Measurements from ENCODE around the gene FOXR1. TPM values are rescaled to one million over a fixed set of nuclear protein-coding genes. Genes with fewer than 3 reads are reported as not detected.
"Not testable (repeated sequence)": the region's sequence is repeated elsewhere in the genome, so short reads cannot be mapped to it uniquely, and the experiment has no call there.

FOXR1 gene
- total RNA-seq, 1 donor from 2014 or later, result not detected

GRCh38 chr11:118980191-118980881, 8.8 kb downstream of the FOXR1 start:
- Mint-ChIP-seq H3K9me3 (ENCODE audit: unreplicated experiment) (no peaks in the 10 kb centered on the region), H3K27me3 (ENCODE audit: low read depth, unreplicated experiment) (peaks cover 17% of the 10 kb centered on the region), H3K36me3 (ENCODE audit: low read depth, unreplicated experiment) (no peaks in the 10 kb centered on the region), H3K27ac (ENCODE audit: unreplicated experiment) (no peak overlapping the region), H3K4me1 (ENCODE audit: low read depth, unreplicated experiment) (peaks cover 6% of the 10 kb centered on the region), H3K4me3 (ENCODE audit: unreplicated experiment) (no peak overlapping the region)
- FAIRE-seq (no peak), DNase-seq (ENCODE audit: low read depth) (no peak)
- H3K27ac ChIP-seq (ENCODE audit: low read depth, low read length), result no peak overlapping the region
- H4K20me1 ChIP-seq (ENCODE audit: insufficient read depth, low read length), result no peaks in the 10 kb centered on the region
- no peaks in the 10 kb centered on the region for H3K36me3 ChIP-seq (ENCODE audit: insufficient read depth, low read length)
- H3K9me3 ChIP-seq (ENCODE audit: insufficient read depth, low read depth, low read length), result no peaks in the 10 kb centered on the region
- no peak overlapping the region for H3K4me3 ChIP-seq (ENCODE audit: insufficient read depth, low read depth, low read length)
- no peak overlapping the region for H3K9ac ChIP-seq (ENCODE audit: low read length)
- H3K4me2 ChIP-seq (ENCODE audit: low read length), result peak overlapping the region; percentile 19
- H2AFZ ChIP-seq (ENCODE audit: low read depth, low read length), result peak overlapping the region; percentile 51
- H3K27me3 ChIP-seq (ENCODE audit: insufficient read depth, low read length), result peaks cover 8% of the 10 kb centered on the region
- H3K79me2 ChIP-seq (ENCODE audit: insufficient read depth, low read length), result no peaks in the 10 kb centered on the region
- no peaks in the 10 kb centered on the region for H3K4me1 ChIP-seq (ENCODE audit: insufficient read depth, low read length)
- no peak for TF ChIP-seq EZH2 (IDR thresholded peaks at IDR 0.05; ENCODE audit: insufficient read depth, low read length)
- TF ChIP-seq, protein P1, sequence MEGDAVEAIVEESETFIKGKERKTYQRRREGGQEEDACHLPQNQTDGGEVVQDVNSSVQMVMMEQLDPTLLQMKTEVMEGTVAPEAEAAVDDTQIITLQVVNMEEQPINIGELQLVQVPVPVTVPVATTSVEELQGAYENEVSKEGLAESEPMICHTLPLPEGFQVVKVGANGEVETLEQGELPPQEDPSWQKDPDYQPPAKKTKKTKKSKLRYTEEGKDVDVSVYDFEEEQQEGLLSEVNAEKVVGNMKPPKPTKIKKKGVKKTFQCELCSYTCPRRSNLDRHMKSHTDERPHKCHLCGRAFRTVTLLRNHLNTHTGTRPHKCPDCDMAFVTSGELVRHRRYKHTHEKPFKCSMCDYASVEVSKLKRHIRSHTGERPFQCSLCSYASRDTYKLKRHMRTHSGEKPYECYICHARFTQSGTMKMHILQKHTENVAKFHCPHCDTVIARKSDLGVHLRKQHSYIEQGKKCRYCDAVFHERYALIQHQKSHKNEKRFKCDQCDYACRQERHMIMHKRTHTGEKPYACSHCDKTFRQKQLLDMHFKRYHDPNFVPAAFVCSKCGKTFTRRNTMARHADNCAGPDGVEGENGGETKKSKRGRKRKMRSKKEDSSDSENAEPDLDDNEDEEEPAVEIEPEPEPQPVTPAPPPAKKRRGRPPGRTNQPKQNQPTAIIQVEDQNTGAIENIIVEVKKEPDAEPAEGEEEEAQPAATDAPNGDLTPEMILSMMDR (IDR thresholded peaks at IDR 0.05; ENCODE audit: insufficient read depth, low read depth, low read length), result no peak

DNA sequence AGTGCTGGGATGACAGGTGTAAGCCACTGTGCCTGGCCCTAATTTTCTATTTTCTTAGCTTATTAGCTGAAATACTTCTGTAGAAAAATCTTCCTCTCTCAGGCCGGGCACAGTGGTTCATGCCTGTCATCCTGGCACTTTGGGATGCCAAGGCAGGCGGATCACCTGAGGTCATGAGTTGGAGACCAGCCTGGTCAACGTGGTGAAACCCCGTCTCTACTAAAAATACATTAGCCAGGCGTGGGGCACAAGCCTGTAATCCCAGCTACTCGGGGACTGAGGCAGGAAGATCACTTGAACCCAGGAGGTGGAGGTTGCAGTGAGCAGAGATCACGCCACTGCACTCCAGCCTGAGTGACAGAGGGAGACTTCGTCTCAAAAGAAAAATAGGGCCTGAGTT, 12.8 kb downstream of the FOXR1 start:
- not testable (repeated sequence) for H3K27me3 ChIP-seq (ENCODE audit: insufficient read depth, low read length); H3K36me3 ChIP-seq (ENCODE audit: insufficient read depth, low read length); H3K79me2 ChIP-seq (ENCODE audit: insufficient read depth, low read length); H3K4me3 ChIP-seq (ENCODE audit: insufficient read depth, low read depth, low read length); H3K27ac Mint-ChIP-seq (ENCODE audit: unreplicated experiment); DNase-seq (ENCODE audit: low read depth); H4K20me1 ChIP-seq (ENCODE audit: insufficient read depth, low read length); H3K4me2 ChIP-seq (ENCODE audit: low read length); H3K27ac ChIP-seq (ENCODE audit: low read depth, low read length); H3K9me3 ChIP-seq (ENCODE audit: insufficient read depth, low read depth, low read length); H3K4me1 Mint-ChIP-seq (ENCODE audit: low read depth, unreplicated experiment); H3K4me1 ChIP-seq (ENCODE audit: insufficient read depth, low read length); H2AFZ ChIP-seq (ENCODE audit: low read depth, low read length); H3K9ac ChIP-seq (ENCODE audit: low read length); FAIRE-seq; H3K4me3 Mint-ChIP-seq (ENCODE audit: unreplicated experiment); H3K36me3 Mint-ChIP-seq (ENCODE audit: low read depth, unreplicated experiment); H3K9me3 Mint-ChIP-seq (ENCODE audit: unreplicated experiment)
- H3K27me3 Mint-ChIP-seq (ENCODE audit: low read depth, unreplicated experiment), result peaks cover 11% of the 10 kb centered on the region

- TF ChIP-seq, protein P1 (IDR thresholded peaks at IDR 0.05; ENCODE audit: insufficient read depth, low read depth, low read length), result no peak
- no peak for TF ChIP-seq EZH2 (IDR thresholded peaks at IDR 0.05; ENCODE audit: insufficient read depth, low read length)
- Mint-ChIP-seq H3K36me3 (ENCODE audit: low read depth, unreplicated experiment) (no peaks in the 10 kb centered on the region), H3K4me1 (ENCODE audit: low read depth, unreplicated experiment) (no peaks in the 10 kb centered on the region), H3K27me3 (ENCODE audit: low read depth, unreplicated experiment) (peaks cover 6% of the 10 kb centered on the region), H3K9me3 (ENCODE audit: unreplicated experiment) (no peaks in the 10 kb centered on the region), H3K4me3 (ENCODE audit: unreplicated experiment) (no peak overlapping the region), H3K27ac (ENCODE audit: unreplicated experiment) (no peak overlapping the region)
- Histone ChIP-seq H3K9me3 (ENCODE audit: insufficient read depth, low read depth, low read length) (no peaks in the 10 kb centered on the region), H3K4me2 (ENCODE audit: low read length) (no peak overlapping the region), H3K27ac (ENCODE audit: low read depth, low read length) (no peak overlapping the region), H3K9ac (ENCODE audit: low read length) (no peak overlapping the region), H3K27me3 (ENCODE audit: insufficient read depth, low read length) (peaks cover 2% of the 10 kb centered on the region), H2AFZ (ENCODE audit: low read depth, low read length) (no peak overlapping the region), H3K36me3 (ENCODE audit: insufficient read depth, low read length) (no peaks in the 10 kb centered on the region), H3K4me1 (ENCODE audit: insufficient read depth, low read length) (no peaks in the 10 kb centered on the region), H3K79me2 (ENCODE audit: insufficient read depth, low read length) (no peaks in the 10 kb centered on the region), H4K20me1 (ENCODE audit: insufficient read depth, low read length) (no peaks in the 10 kb centered on the region), H3K4me3 (ENCODE audit: insufficient read depth, low read depth, low read length) (no peak overlapping the region)
- FAIRE-seq (no peak), DNase-seq (ENCODE audit: low read depth) (no peak)
Measured at GRCh38 chr11:118984825-118985224, 13.3 kb downstream of the FOXR1 start.
